GM13977 (cell line): ENCODE data around the gene ZNF593.

Experiments
- DNase-seq: peaks from one replicate; pipeline ENCODE4 v3.0.0; 2012; ENCODE audit warnings: low spot score
- in situ Hi-C: fragments of 300-500 bp; cut with MboI; formaldehyde crosslinking; loops from one replicate; pipeline ENCODE4 v1.12.0; 2022; ENCODE audit warnings: low sequenced_read_pairs, low pct_unique_long_range_greater_than_20kb, mixed read lengths, inconsistent platforms; ENCODE audit not compliant: unreplicated experiment
- TF ChIP-seq, protein P1 (sequence below): IDR thresholded peaks from 2 replicates; pipeline ENCODE4 v1.5.1; 2012; ENCODE audit warnings: mild to moderate bottlenecking, control low read depth; ENCODE audit not compliant: insufficient read depth; ENCODE audit errors: extremely low read depth, missing control alignments

Gene ZNF593

DNA sequence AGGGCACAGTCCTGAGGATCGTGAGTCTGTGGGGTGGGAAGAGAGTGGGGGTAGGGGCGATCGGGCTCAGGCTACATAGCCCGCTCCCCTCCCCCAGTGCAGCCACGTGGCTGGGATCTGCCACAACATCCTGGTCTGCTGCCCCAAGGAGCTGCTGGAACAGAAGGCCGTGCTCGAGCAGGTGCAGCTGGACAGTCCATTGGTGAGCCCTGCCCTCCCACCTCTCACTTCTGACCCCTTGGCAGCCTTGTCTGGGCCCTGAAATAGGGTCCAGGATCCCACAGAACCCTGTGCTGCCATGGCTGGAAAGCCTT, 12.6 kb downstream of the ZNF593 start:
- in situ Hi-C loops, result no loop called here
- TF ChIP-seq, protein P1, sequence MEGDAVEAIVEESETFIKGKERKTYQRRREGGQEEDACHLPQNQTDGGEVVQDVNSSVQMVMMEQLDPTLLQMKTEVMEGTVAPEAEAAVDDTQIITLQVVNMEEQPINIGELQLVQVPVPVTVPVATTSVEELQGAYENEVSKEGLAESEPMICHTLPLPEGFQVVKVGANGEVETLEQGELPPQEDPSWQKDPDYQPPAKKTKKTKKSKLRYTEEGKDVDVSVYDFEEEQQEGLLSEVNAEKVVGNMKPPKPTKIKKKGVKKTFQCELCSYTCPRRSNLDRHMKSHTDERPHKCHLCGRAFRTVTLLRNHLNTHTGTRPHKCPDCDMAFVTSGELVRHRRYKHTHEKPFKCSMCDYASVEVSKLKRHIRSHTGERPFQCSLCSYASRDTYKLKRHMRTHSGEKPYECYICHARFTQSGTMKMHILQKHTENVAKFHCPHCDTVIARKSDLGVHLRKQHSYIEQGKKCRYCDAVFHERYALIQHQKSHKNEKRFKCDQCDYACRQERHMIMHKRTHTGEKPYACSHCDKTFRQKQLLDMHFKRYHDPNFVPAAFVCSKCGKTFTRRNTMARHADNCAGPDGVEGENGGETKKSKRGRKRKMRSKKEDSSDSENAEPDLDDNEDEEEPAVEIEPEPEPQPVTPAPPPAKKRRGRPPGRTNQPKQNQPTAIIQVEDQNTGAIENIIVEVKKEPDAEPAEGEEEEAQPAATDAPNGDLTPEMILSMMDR, result no peak
- DNase-seq, result no peak

DNA sequence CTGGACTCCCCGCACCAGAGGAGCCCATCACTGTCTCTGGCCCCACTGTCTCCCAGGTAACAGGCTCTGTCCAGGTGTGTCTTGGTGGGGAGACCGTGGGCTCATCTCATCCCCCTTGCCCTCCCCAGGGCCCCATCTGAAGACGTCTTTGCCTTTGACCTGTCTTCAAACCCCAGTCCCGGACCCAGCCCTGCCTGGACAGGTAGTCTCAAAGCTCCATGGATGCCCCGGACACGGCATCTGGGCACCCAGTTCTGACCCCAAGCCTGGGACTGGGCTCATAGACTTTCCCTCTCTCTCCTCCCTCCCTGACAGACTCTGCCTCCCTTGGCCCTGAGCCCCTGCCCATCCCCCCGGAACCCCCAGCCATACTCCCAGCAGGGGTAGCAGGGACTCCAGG, 14.4 kb downstream of the ZNF593 start:
- in situ Hi-C loops, result no loop called here

DNA sequence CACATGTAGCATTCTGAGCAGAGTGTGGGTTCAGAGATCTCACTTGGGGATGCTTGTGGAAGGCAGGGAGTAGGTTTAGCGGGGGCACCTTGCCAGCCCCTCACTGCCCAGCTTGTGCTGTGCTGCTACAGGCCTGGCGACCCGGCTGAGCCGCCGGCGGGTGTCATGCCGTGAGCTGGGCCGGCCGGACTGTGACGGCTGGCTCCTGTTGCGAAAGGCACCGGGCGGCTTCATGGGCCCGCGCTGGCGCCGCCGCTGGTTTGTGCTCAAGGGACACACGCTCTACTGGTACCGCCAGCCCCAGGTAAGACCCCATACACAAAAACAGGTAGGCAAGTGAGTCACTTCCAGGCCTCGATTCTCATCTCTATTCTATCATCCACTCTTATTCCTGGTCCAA, 15.2 kb downstream of the ZNF593 start:
- in situ Hi-C loops, result no loop called here
- peak; percentile 33 for DNase-seq
- TF ChIP-seq, protein P1, result no peak

More for the DNA sequence above, 14.4 kb downstream of the ZNF593 start:
- DNase-seq, result peak; percentile 24
- TF ChIP-seq, protein P1, result no peak

DNA sequence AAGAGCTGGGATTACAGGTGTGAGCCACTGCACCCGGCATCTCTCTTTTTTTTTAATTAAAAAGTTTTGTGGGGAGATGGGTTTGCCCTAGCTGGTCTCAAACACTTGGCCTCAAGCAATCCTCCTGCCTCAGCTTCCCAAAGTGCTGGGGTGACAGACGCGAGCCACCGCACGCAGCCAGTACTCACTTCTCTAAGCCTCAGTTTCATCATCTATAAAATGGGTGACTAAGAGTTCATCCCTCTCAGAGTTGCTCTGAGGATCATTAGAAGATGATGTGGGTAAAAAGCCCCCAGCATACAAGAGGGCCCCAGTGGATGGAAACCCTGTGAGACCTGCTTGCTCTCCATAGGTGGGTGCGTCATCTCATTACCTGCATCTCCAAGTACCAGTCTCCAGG, 18.2 kb downstream of the ZNF593 start:
- in situ Hi-C loops, result no loop called here
- TF ChIP-seq, protein P1, result no peak

DNA sequence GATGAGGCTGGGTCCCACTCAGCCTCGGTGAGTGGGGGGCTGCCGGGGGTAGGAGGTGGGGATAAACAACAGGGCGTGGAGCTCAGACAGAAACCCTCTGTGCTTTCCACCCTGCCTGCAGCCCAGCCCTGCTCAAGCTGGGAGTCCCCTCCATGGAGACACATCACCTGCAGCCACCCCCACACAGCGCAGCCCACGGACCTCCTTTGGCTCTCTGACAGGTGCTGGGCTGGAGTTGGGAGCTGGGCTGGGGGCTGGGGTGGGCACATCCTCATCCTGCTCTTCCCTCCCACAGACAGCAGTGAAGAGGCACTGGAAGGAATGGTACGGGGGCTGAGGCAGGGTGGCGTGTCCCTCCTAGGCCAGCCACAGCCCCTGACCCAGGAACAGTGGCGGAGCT, 18.8 kb downstream of the ZNF593 start:
- in situ Hi-C loops, result no loop called here

More for the DNA sequence above, 18.2 kb downstream of the ZNF593 start:
- DNase-seq, result no peak

GRCh38 chr1:26189331-26189730, 19.6 kb downstream of the ZNF593 start:
- DNase-seq, result no peak
- in situ Hi-C loops, result no loop called here
- TF ChIP-seq, protein P1, result no peak

More for the DNA sequence above, 18.8 kb downstream of the ZNF593 start:
- no peak for DNase-seq
- TF ChIP-seq, protein P1, result no peak

DNA sequence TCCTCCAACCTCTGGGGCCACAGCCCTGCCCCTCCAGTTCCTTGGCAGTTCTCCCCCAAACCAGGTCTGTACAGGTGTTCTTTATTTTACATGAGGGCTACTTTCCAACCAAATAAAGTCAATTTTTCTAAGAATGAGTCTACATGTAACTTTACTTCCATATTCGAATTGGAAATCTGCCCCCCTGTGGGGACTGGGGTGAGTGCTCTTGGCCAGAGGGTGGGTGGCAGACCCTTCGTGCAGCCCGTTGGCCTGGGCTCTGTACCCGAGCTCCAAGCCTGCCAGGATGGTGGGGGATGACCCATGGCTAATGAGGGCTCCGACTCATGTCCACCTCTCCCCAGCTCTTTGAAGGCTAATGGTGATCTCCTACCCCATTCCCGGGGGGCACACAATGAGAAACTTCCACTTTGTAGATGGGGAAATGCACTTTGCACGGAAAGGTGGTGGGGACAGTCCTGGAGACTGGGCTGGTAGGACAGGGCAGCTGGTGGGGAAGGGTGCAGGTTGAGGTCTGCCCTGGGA, 20.1 kb downstream of the ZNF593 start:
- in situ Hi-C loops, result no loop called here
- TF ChIP-seq, protein P1, result no peak
- DNase-seq, result no peak
